GM21528 (cell line): ENCODE results near the gene FAM168B.
"Not testable (repeated sequence)": the region's sequence is repeated elsewhere in the genome, so short reads cannot be mapped to it uniquely, and the experiment has no call there.

Source experiments
- ATAC-seq: cut with Tn5 transposase; IDR thresholded peaks from one replicate; pipeline ENCODE4 v1.9.1; 2021; ENCODE audit warnings: mild to moderate bottlenecking, moderate library complexity; ENCODE audit not compliant: unreplicated experiment, low FRiP score

FAM168B gene

GRCh38 chr2:131093006-131093695 lies at the start of gene FAM168B:
TSS of gene FAM168B (minus strand) at chr2:131093460. CDS start at chr2:131082646, 10,814 bp downstream.
- peak; percentile 91 for ATAC-seq

DNA sequence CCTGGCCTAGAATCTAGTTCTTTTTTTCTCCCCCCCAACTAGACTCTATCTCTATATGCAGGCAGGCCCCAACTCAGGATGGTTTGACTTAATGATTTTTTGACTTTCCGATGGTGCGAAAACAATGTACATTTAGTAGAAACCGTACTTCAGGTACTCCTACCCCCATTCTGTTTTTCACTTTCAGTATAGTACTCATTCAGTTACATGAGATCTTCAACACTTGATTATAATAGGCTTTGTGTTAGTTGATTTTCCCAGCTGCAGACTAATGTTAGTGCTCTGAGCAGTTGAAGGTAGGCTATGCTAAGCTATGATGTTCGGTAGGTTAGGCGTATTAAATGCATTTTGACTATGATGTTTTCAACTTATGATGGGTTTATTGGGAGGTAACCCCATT lies 49.6 kb upstream of the FAM168B start:
- ATAC-seq, result no peak

GRCh38 chr2:131140581-131140980 lies 47.3 kb upstream of the FAM168B start:
- no peak for ATAC-seq

GRCh38 chr2:131132729-131133128 lies 39.5 kb upstream of the FAM168B start:
- no peak for ATAC-seq

- ATAC-seq, result no peak
These were observed 37.0 kb upstream of the FAM168B start for GRCh38 chr2:131130298-131130596.

DNA sequence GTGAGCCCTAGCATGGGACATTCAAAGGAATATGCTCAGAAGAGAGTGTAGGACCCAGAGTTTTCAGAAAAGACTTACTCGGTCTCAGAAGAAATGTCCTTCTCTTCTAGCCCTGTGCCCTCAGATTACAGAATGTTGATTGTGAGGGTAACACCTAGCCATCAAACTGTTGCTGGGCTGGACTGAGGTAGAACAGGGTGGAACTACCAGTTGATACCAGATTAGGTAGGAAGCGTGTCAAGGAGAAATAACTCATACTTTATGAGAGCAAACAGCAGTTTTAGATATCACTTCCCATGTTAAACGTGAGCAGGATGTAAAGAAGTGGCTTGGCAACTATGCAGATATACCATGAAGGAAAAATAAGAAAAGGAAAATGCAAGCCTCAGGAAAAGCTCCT lies 34.7 kb upstream of the FAM168B start:
- ATAC-seq, result no peak

DNA sequence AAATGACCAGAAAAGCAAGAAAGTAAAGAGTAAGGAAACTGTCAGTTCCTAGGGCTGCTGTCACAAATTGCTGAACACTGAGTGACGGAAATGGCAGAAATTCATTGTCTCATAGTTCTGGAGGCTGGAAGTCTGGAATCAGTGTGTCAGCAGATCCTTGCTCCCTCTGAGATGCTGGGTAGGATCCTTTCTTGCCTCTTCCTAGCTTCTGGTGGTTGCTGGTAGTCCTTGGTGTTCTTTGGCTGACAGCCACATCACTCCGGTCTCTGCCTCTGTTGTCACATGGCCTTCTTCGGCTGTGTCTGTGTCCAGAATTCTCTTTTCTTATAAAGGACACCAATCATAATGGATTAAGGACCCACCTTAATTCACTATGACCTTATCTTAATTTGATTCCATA lies 33.8 kb upstream of the FAM168B start:
- ATAC-seq, result no peak

GRCh38 chr2:131126436-131126835 lies 33.2 kb upstream of the FAM168B start:
- ATAC-seq, result no peak

- no peak for ATAC-seq
These were observed 32.0 kb upstream of the FAM168B start for GRCh38 chr2:131125195-131125757.

DNA sequence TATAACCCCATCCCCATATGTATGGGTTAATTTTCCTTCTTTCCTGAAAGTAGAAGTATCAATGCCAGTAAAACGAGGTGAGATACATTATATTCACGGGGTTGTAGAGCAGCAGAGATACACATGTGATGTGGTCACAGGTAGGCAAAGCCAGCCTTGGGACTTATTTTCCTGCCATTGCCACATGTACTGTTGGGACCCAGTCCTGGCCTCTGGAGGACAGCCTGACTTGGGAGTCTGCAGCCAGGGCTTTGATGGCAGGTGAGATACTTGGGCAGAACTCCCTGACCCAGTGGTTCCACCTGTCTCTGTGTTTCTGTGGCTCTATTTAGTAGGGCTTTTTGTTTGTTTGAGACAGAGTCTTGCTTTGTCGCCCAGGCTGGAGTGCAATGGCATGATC lies 29.9 kb upstream of the FAM168B start:
- no peak for ATAC-seq

DNA sequence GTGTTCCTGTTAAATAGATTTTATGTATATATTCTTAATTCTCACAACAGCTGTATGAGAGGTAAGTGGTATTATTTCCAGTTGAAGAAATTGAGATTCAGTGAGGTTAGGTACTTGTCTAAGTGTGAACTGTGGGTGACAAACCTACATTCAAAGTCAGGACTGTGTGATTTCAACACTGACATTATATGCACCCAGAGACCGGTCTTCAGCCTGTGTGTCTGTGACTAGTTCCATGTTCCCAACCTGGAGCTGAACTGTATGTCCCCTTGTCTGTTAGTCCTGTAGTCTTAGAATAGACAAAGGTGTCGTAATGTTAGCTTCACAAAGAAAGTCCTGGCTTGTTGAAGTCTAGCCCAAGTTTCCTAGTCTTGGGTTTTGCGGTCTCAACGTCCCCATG lies 29.2 kb upstream of the FAM168B start:
- no peak for ATAC-seq

DNA sequence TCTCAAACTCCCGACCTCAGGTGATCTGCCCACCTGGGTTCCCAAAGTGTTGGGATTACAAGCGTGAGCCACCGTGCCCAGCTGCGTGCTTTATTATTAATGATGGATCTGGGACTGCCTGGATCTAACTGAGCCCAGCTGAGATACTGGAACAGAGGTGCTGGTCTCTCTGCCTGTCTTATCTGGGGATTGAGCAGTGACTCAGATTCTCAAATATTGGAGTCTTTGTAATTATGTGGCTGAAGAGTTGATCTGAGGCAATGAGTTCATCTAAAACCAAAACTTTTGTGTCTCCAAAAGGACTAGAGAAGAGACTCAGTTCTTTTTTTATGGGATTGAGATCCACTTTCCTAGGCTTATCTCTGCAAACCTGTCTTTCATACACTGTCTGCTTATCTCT lies 28.2 kb upstream of the FAM168B start:
- no peak for ATAC-seq

DNA sequence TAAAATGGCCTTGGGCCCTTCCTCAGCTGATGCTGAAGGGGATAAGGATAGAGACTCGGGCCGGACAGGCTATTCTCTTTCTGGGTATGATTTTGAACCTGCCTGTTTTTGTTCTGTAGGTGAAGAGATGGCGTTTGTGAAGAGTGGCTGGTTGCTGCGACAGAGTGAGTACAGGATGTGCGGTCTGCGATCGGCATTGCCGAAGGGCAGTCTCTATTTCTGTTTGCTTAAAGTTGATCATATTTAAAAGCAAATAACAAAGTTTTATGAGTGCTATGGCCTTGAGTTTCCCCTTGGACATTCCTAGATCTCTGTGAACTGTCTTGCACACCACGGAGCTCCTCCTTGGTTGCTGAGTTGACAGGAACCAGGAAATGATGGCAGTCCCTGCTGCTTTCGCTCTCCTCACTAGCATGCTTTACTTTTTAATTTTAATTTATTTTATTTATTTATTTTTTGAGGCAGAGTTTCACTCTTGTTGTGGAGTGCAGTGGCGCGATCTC lies 27.6 kb upstream of the FAM168B start:
- ATAC-seq, result no peak

- no peak for ATAC-seq
These were observed 22.5 kb upstream of the FAM168B start for GRCh38 chr2:131115752-131116151.

- ATAC-seq, result not testable (repeated sequence)
These were observed 21.7 kb upstream of the FAM168B start for GRCh38 chr2:131114950-131115349.

DNA sequence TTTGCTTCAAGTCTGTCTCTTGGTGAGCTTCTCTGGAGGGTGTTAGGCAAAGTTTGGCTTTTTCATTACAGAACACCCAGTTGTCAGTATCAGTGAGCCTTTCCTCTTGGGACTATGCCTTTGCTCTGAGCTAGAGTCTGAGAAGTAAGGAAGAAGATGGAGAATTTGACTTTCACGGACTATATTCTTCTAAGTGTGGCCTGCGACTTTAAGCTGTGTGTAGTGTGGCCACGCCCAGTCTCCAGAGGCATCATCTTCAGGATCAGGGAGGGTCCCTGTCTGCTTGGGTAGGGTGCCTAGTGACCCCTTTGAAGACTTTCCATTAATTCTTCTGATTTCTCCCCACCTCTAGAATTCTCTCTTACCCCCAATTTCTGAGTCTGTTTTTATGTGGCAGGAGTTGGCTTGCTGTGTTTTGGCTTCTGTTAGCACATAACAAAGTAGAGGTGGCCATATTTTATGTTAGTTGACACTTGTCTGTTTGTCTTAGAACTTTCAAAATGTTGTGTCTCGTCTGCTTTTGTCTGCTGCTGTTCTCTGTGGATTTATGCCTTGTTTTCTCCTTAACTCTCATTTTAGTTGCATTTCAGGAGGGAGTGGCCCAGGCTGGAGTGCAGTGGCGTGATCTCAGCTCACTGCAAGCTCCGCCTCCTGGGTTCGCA lies 20.4 kb upstream of the FAM168B start:
- no peak for ATAC-seq

GRCh38 chr2:131112529-131112928 lies 19.3 kb upstream of the FAM168B start:
- ATAC-seq, result no peak

GRCh38 chr2:131105950-131106801 lies 12.9 kb upstream of the FAM168B start:
- peak; percentile 55 for ATAC-seq

DNA sequence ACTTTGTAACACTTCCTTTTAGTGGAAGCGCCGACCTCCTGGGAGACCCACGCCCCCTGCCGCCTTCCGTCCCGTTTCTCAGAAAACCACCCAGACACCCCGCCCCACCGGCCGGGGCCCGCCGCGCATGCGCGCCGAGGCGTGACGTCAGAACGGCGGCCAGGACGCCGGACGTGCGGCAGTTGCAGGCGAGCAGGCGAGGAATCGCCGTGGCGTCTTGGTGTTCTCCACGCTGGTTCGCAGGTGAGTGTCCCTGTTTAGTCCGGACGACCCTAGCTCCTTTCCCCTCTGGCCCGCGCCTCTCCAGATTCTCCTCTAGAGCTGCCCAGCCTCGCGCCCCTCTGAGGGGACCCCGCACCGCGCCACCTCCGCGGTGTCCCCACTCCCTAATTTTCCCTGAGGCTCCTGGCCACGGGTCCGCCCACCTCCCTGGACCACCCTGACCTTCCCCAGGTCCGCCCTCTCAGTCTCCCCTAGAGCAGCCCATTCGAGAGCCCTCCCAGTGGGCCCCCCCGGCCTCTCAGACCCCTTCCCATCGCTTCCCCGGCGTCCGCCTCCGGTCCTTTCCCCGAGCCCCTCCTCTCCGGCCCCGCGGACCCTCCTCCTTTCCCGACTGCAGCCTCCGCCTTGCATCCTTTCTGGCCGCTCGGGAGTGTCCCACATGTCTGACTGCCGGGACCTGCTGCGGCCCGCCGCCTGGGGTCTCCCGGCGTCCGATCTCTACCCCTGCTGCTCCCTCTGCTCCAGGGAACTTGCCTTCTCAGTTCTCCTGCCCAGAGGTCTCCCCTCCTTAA lies 12.1 kb upstream of the FAM168B start, which contains the start of gene PLEKHB2:
PLEKHB2 (plus strand) TSS at position 181 of the 794 bp plus-strand sequence. CDS start 15,606 bp downstream, outside the sequence.
- peak; percentile 81 for ATAC-seq
